Erythroblast (primary cell): ENCODE measurements around the gene MATN3.

Source experiments
- GATA1 ChIP-seq: IDR thresholded peaks from 2 replicates; pipeline ENCODE4 v1.6.1; 2011; ENCODE audit warnings: low read depth, mild to moderate bottlenecking, control low read depth, low read length, moderate library complexity
- POLR2A ChIP-seq: IDR thresholded peaks from 2 replicates; pipeline ENCODE4 v1.6.1; 2011; ENCODE audit warnings: mild to moderate bottlenecking, low read length

GRCh38 chr2:20034218-20034617 lies 21.8 kb upstream of the MATN3 start:
- no peak for TF ChIP-seq POLR2A
- TF ChIP-seq GATA1, result no peak
